Uterus (tissue), 2 donors: Measurements from ENCODE around the gene KCND3.

Source experiments
- CTCF ChIP-seq, 4 experiments: fragments of 200-600 bp in 2 of 4; fragments of 450-650 bp in 2 of 4; sonication (generic) in 2 of 4; IDR thresholded peaks; one replicate each; pipeline ENCODE4 v1.5.1; 2016 to 2019; ENCODE audit warnings: antibody characterized with exemption in 4 of 4, mild to moderate bottlenecking in 2 of 4, moderate library complexity in 1 of 4
- POLR2A ChIP-seq, 2 donors: fragments of 450-650 bp; IDR thresholded peaks; one replicate each; pipeline ENCODE4 v1.6.1; 2016; ENCODE audit warnings: antibody characterized with exemption in 2 of 2, mild to moderate bottlenecking in 1 of 2, moderate library complexity in 1 of 2

GRCh38 chr1:111863401-111863800, 126.1 kb downstream of the KCND3 start:
- TF ChIP-seq POLR2A (IDR thresholded peaks at IDR 0.05) = no peak
- no peak for TF ChIP-seq CTCF (IDR thresholded peaks at IDR 0.05)
